MM.1S (cell line): Measurements from ENCODE around the gene DENND1A.

Source experiments
- DNase-seq: peaks from one replicate; pipeline ENCODE4 v3.0.0-alpha.2; 2015
- H2AFZ ChIP-seq: fragments of 300-600 bp; sonication (generic); 2 replicates; pipeline ENCODE4 v1.6.0; 2016; ENCODE audit warnings: antibody characterized with exemption, low read length
- H3F3A ChIP-seq: fragments of 300-600 bp; sonication (generic); 2 replicates; pipeline ENCODE4 v1.6.1; 2016; ENCODE audit warnings: mild to moderate bottlenecking, antibody characterized with exemption, low read length, moderate library complexity, mixed read lengths; ENCODE audit not compliant: insufficient read depth
- H3K27ac ChIP-seq: fragments of 300-600 bp; sonication (generic); 2 replicates; pipeline ENCODE4 v1.5.1; 2016; ENCODE audit warnings: mild to moderate bottlenecking, low read length
- H3K27me3 ChIP-seq: fragments of 300-600 bp; sonication (generic); replicated peaks from 2 replicates; pipeline ENCODE4 v1.6.0; 2016; ENCODE audit warnings: low read length; ENCODE audit not compliant: insufficient read depth
- H3K36me3 ChIP-seq: fragments of 300-600 bp; sonication (generic); replicated peaks from 2 replicates; pipeline ENCODE4 v1.6.1; 2016; ENCODE audit warnings: mild to moderate bottlenecking, low read length, mixed read lengths; ENCODE audit not compliant: insufficient read depth
- H3K4me1 ChIP-seq: fragments of 300-600 bp; sonication (generic); 2 replicates; pipeline ENCODE4 v1.6.1; 2016; ENCODE audit warnings: low read length, mixed read lengths
- H3K4me2 ChIP-seq: fragments of 300-600 bp; sonication (generic); 2 replicates; pipeline ENCODE4 v1.6.0; 2016; ENCODE audit warnings: low read depth, low read length
- H3K4me3 ChIP-seq: fragments of 300-600 bp; sonication (generic); 2 replicates; pipeline ENCODE4 v1.5.1; 2016; ENCODE audit warnings: low read length, mixed read lengths
- H3K79me2 ChIP-seq: fragments of 300-600 bp; sonication (generic); 2 replicates; pipeline ENCODE4 v1.6.1; 2016; ENCODE audit warnings: mixed run types, low read length, mixed read lengths
- H3K9ac ChIP-seq: fragments of 300-600 bp; sonication (generic); 2 replicates; pipeline ENCODE4 v1.6.1; 2016; ENCODE audit warnings: low read length, mixed read lengths
- H3K9me2 ChIP-seq: fragments of 300-600 bp; sonication (generic); replicated peaks from 2 replicates; pipeline ENCODE4 v1.6.1; 2016; ENCODE audit warnings: mild to moderate bottlenecking, low read length, mixed read lengths; ENCODE audit not compliant: insufficient read depth
- H3K9me3 ChIP-seq: fragments of 300-600 bp; sonication (generic); replicated peaks from 2 replicates; pipeline ENCODE4 v1.6.1; 2016; ENCODE audit warnings: mild to moderate bottlenecking, low read length, mixed read lengths; ENCODE audit not compliant: insufficient read depth
- H4K20me1 ChIP-seq: fragments of 300-600 bp; sonication (generic); 2 replicates; pipeline ENCODE4 v1.6.1; 2016; ENCODE audit warnings: mild to moderate bottlenecking, low read length, moderate library complexity, mixed read lengths; ENCODE audit not compliant: insufficient read depth
- CTCF ChIP-seq: fragments of 300-600 bp; sonication (generic); IDR thresholded peaks from 2 replicates; pipeline ENCODE4 v1.5.1; 2016; ENCODE audit warnings: antibody characterized with exemption, low read length, mixed read lengths
- EZH2 ChIP-seq: fragments of 300-600 bp; sonication (generic); optimal IDR thresholded peaks from 2 replicates; pipeline ENCODE3; 2017; ENCODE audit warnings: low read depth, mild to moderate bottlenecking, antibody characterized with exemption, low read length, mixed read lengths
- EZH2phosphoT487 ChIP-seq: fragments of 300-600 bp; sonication (generic); IDR thresholded peaks from 2 replicates; pipeline ENCODE4 v1.6.1; 2018; ENCODE audit warnings: antibody characterized with exemption, low read length

The DENND1A gene

GRCh38 chr9:123331346-123332060 is 598.4 kb downstream of the DENND1A start:
- H3K27me3 ChIP-seq, result no peaks in the 10 kb centered on the region

More at GRCh38 chr9:123331346-123332060, 598.4 kb downstream of the DENND1A start:
- Histone ChIP-seq H3K9ac (no peak overlapping the region), H3K9me2 (no peaks in the 10 kb centered on the region), H3K4me3 (no peak overlapping the region), H3K79me2 (no peaks in the 10 kb centered on the region), H2AFZ (no peak overlapping the region), H3K4me2 (no peak overlapping the region), H3K27ac (no peak overlapping the region), H3F3A (0 out of 2 replicates have a peak, but pooled peaks cover 3% of the 10 kb centered on the region), H3K36me3 (no peaks in the 10 kb centered on the region), H3K9me3 (no peaks in the 10 kb centered on the region), H4K20me1 (no peaks in the 10 kb centered on the region), H3K4me1 (peaks cover 26% of the 10 kb centered on the region)
- no peak for DNase-seq
- TF ChIP-seq EZH2 (no peak), EZH2phosphoT487 (no peak), CTCF (no peak)
